Stimulated activated CD8-positive, alpha-beta memory T cell treated with anti-CD3 and anti-CD28 coated beads, Interleukin-2, amount 100 ng/mL, for 1 hour (primary cell): ENCODE measurements around the gene IQSEC2.

Source experiments
- DNase-seq, 2 donors: peaks; one replicate each; pipeline ENCODE4 v3.0.0-alpha.2; 2020; ENCODE audit warnings: low read depth in 2 of 2

IQSEC2 gene

GRCh38 chrX:53281321-53281822, at the start of gene IQSEC2:
Gene IQSEC2 (minus strand): TSS chrX:53281584.
- no peak for DNase-seq

- DNase-seq, result no peak
Measured at GRCh38 chrX:53330331-53330730, 48.9 kb upstream of the IQSEC2 start.

DNA sequence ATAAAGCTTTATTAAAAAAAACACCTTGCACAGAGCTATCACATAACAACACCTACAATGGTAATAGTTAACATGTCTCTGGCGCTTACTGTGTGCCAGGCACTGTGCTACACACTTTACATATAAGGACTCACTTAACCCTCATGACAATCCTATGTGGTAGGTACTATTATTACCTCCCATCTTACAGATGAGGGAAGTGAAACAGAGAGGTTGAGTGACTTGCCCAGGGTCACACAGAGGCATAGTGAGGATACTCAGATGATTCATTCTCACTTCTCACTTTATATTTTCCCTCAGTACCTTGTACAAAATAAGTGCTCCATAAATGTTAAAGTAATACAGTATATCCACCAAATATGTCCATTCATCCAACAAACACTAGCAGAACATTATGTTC, 43.4 kb upstream of the IQSEC2 start:
- DNase-seq, result no peak

DNA sequence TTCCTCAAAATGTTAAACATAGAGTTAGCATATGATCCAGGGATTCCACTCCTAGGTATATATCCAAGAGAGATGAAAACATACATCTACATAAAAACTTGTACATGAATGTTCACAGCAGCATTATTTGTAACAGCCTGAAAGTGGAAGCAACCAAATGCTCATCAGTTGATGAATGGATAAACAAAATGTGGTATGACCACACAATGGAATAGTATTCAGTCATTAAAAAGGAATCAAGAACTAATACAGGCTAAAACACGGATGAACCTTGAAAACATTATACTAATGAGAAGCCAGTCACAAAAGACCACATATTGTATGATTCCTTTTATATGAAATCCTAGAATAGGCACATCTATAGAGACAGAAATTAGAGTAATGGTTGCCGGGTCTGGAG, 42.7 kb upstream of the IQSEC2 start:
- no peak for DNase-seq

DNA sequence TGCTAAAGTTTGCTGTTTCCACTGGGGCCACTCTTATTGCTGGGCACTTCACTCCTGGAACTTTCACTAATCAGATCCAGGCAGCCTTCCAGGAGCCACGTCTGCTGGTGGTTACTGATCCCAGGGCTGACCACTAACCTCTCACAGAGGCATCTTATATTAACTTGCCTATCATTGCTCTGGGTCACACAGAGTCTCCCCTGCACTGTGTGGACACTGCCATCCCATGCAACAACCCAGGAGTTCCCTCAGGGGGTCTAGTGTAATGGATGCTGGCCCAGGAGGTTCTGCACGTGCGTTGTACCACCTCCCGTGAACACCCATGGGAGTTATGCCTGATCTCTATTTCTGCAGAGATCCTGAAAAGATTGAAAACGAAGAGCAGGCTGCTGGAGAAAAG, 41.8 kb upstream of the IQSEC2 start:
- no peak for DNase-seq

DNA sequence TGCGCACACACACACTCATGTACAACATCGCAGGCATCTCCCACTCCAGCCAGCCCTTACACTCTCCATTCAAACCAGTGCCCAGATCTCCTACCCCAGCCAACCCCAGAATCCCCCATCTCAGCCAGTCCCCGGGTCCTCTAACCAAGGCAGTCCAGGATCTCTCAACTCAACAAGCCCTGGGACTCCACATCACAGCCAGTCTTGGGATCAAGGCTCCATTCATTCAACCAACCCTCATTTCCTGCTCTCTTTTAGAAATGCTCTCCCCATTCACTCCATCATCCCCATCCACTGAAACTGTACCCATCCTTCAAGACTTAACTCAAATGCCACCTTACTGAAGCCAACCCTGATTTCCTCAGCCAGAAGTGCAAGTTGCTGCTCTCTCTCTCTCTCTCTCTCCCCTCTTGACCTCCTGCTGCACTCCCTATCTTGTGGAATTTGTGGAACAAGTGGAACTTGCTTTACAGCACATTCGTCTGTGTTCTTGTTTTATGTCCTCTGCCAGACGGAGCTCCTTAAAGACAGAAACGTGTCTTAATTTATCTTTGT, 40.6 kb upstream of the IQSEC2 start:
- DNase-seq, result no peak

DNA sequence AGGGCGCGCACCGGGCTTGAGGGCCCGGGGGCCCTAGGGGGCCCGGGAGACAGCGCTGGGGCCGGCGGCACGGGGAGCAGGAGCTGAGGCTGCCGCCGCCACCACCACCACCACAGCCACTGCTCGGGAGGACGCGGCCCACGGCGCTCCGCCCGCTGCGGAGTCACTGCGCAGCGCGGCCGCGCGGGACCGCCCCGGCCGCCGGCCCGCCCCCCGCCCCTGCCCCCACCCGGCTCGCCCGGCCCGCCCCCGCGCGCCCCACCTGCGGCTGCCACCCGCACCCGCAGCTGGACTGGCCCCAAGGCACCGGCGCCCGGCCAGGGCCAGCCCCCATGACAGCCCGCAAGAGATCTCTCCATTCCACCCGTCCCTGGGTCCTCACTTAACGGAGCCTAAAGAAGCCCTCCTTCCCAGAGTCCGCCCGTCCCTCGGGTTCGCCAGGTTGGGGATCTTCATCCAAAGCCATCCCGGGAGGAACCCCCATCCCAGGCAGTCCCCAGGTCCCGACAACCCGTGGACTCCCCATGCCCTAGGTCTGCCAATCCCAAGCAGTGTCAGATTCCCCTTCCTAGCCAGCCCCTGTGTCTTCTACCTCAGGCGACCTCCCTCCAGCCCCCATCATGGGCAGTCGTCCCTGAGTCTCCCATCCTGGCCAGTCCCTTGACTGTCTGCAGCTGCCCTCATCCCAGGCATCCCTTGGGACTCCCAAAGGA, 40.0 kb upstream of the IQSEC2 start:
- DNase-seq, result no peak

DNA sequence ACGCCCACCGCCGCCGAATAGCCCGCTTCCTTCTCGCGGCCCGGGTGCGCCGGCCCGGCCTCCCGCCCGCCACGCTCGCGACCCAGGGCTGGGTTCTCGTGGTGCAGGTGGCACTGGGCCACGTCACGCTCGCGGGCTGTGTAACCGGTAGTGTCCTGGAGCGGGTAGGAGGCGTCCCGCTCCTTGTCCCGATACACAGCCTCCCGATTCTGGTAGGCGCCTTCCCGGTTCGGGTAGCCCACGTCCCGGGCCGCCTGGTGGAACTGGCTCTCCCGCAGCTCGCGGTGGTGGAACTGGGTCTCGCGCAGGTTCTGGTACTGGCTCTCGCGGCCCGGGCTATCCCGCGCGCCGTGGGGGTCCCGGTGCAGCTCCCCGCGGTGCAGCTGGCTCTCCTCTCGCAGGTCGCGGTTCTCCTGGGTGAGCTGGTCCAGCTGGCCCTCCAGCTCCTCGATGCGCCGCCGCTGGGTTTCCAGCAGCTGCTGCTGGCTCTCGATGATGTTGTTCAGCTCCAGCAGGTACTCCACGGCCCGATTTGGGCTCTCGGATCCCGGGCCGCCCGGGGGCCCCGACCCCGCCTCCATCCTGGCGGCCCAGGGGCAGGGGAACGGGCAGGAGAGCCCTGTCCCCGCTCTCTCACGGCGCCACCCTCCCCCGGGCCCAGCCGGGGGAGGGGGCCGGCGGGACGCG, 39.3 kb upstream of the IQSEC2 start:
- DNase-seq, result no peak

DNA sequence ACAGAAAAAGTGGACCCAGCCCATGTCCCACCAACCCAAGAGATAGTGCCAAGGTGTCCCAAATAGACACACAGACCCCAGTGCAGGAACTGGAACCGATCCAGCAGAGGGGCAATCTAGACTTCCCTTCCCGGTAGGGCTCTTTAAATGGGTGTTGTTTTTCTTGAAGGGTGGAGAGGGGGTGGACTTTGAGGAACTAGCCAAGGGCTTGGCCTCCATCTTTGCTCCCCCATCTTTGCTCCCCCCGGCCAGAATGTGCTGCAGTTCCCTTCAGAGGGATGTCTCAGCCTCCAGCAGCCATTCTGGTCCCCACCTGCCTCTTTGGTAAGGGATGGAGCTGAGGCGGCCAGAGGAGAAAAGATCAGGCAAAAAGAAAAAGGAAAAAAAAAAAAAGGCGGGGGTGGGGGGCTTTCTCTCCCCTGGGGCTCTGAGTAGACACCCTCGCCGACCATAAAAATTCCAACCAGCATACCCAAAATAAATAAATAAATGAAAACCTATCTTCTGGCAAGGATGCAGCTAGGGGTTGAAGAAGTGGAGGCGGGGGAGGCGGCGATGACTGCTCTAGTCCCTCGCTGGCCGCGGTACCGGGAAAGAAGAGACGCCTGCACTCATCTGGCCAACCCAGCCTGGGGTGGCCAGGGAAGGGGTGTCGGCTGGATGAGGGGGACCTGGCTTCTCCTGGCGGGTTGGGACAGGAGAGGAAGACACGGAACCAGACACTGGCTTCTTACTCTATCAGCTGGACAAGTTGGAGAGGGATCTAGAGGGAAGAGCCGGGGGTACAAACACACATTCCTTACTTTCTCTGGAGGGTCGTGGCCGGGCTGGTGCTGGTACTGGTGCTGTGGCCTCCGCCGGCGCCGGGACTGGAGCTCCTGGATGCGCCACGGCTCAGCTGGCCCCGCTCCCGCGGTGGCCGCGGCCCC, 38.5 kb upstream of the IQSEC2 start:
- no peak for DNase-seq

DNA sequence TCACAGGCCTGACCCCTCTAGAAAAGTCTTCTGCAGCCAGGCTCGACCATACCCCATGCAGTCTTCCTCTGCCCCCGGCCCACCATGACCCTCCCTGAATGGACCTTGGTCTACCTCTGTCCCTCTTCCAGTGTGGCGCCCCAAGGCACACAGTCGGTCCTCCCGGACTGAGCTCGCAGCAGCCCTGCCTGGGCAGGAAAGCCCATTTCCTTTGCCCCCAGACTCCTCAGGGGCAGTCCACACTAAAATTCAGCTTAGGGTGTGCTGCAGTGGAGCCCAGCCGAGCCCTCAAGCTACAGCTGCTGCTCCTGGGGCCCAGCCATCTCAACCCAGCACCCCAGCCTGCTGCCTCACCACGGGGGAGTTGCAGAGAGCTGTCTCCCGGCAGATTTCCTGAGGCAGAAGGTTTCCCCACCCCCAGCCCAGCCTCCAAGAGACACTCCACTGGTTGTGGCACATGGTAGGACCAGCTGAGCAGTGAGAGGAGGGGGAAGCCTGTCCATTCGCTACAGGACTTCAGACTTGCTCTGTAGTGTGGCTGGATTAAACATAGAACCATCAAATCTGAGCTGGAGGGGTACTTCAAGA, 37.5 kb upstream of the IQSEC2 start:
- DNase-seq, result no peak

DNA sequence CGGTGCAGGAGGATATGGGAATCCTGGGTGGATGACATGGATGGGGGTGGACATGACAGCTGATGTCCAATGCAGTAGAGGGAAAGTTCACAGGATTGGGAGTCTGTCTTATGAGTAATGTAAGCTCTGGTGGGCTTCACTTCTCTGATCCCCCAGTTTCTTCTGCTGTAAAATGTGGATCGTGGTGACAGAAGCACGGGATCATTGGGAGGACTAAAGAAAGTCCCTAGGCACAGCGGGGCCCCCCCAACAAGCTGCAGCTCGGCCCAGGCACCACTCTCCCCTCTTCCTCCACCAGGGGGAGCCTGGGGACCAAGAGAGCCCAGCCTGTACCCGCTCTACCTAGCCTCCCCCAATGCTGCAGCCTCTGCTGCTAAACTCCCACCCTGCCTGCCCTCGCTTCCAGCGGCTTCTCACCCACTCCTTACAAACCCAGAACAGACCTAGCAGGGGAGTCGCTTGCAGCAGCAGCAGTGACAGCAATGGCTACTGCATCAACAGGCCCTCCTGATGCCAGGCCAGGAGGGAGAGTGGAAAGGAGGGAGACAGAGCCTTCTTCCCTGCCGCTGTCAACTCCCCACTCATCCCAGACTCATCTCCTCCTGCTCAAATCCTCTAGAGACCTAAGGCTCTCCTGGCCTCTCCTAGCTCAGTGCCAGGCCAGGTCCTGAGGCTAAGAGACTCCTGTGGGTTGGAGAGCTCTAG, 36.1 kb upstream of the IQSEC2 start:
- DNase-seq, result peak; percentile 42 to 44

DNA sequence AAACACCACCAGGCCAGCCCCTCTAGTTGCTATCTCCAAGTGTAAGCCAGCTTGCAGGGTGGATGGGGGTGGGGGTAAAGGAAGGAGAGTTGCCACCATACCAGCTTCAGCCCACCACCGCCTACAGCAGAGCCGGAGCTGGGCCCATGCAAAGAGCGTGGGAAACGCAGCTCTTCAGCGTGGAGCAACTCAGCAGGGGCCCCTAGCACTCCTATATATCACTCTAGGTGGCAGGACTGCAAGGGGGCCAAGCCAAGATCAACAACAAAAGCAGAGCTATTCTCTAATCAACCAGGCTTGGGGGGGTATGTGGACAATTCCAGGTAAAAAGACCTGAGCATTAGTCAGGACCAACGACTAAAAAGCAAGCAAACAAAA, 35.5 kb upstream of the IQSEC2 start:
- DNase-seq, result no peak

DNA sequence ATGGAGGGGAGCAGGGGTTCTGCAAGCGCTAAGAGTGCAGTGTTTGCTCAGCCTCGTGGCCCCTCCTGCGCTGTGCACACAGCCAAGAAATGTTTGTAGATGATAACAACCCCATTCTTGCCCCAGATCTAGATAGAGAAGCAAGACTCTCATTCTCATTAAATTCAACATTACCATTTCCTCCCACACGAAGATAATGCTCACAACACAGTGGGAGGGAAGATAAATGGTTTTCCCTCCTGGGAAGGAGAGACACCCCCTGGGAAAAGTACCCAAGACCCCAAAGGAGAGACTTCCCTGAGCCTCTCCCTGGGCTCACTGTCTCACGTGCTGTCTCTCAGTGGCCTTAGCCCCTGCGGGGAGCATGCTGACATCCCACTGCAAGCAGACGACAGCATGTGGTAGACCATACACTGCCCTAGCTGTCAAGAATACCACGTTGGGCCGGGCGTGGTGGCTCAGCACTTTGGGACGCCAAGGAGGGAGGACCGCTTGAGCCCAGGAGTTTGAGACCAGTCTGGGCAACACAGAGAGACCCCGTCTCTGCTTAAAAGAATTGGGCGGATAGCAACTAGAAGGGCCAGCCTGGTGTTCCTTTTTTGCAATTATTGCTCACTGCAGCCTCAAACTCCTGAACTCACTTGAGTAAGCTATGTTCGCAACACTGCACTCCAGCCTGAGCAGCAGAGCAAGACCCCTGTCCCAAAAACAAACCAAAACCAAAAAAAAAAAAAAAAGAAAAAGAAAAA, 34.9 kb upstream of the IQSEC2 start:
- no peak for DNase-seq

- DNase-seq, result no peak
Measured at GRCh38 chrX:53313728-53314105, 32.3 kb upstream of the IQSEC2 start.

DNA sequence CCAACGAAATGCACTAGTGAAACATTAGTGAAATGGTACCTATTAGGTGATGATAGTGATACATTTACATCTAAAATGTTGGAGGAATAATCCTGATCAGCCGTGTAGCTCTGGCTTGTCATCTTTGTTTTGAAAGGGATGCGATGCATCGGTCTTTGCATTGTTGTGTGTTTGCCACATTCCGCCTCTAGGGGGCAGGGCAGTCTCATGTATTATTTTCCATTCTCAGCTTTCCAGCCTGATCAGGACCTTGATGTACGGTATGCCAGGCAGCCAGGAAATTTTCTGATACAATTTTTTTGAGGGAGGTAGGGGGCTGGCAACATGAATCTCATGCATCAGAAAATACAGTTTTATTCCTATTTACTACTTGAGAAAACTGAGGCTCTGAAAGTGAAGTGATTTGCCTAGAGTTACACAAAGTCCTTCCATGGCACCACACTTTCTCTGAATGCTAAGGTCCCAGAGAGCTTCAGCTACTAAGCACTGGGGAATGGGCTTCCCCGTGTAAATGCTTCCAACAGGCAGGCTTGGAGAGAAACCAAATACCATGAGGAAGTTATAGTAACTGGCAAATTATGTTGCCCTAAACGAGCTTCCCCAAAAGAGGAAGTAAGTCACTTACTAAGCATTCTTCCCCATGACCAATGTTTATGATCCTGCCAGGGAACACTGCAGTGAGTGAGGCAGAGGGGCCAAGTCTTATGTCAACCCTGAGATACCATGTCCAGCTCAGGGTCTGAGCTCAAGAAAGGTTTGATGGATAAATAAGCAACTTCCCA, 31.8 kb upstream of the IQSEC2 start:
- DNase-seq, result peak; percentile 28 to 42

DNA sequence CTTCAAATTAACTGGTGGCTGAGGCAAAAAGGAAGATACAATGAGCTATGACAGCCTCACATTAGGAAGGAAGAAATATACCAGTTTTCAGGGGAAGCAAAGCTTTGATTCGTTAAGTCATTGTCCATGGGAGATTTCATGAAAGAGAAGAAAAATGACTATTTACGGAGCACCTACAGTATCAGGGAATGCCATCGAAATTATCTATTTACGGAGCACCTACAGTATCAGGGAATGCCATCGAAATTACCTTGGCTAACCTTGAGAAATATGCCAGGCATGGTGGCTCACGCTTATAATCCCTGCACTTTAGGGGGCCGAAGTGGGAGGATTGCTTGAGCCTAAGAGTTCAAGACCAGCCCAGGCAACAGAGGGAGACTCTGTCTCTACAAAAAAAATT, 28.5 kb upstream of the IQSEC2 start:
- DNase-seq, result no peak

- no peak for DNase-seq
Measured at GRCh38 chrX:53308836-53309235, 27.5 kb upstream of the IQSEC2 start.

GRCh38 chrX:53305996-53306937, 24.9 kb upstream of the IQSEC2 start:
- DNase-seq, result no peak
